Lower leg skin (tissue), 3 donors: ENCODE results near the gene GLS.

ENCODE experiments used
- CTCF ChIP-seq, 3 donors: fragments of 450-650 bp; IDR thresholded peaks; one replicate each; pipeline ENCODE4 v1.5.1; 2016; ENCODE audit warnings: antibody characterized with exemption in 3 of 3, mild to moderate bottlenecking in 3 of 3, moderate library complexity in 2 of 3
- POLR2A ChIP-seq, 2 donors: fragments of 450-650 bp; IDR thresholded peaks; one replicate each; pipeline ENCODE4 v1.6.1; 2016 to 2017; ENCODE audit warnings: antibody characterized with exemption in 2 of 2, mild to moderate bottlenecking in 1 of 2, moderate library complexity in 1 of 2

GRCh38 chr2:191012346-191012745, 131.7 kb downstream of the GLS start:
- TF ChIP-seq CTCF (IDR thresholded peaks at IDR 0.05) = no peak
- no peak for TF ChIP-seq POLR2A (IDR thresholded peaks at IDR 0.05)
